ENCODE data around the gene FANCL.
"Not testable (repeated sequence)": the region's sequence is repeated elsewhere in the genome, so short reads cannot be mapped to it uniquely, and the experiment has no call there.

FANCL gene

DNA sequence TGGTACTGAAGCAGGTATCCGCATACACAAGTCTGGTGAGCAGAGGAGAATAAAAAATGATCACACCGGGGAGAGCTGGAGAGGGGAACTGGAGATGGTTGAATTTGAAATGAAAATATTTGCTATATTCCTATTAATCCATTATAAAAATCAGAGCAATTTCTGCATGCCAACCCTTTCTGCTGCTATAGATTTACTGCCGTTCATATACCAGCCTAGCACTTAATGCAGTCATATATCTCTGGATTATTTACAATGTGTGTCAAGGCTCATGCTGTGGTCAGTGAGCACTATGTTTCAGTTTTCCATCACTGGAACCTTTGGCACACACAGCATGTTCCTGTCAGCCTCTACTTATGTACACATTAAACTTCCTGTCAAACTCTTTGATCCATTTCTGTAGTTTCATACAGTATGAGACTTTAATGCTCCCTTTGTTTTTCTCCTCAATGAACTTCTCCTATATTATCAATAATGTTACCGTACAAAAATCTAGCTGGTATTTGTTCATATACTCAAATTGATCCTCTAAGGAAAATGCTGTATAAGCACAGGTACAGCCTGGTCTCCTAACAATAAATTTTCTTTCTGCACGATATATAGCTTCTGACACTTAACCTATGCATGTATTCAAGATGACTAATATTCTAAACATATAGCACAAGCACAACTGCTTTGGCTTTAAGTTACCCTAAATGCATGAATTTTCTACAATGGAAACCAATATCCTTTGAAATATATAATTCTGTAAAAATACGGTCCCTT is 36.7 kb downstream of the FANCL start:
- TF ChIP-seq, protein P1, sequence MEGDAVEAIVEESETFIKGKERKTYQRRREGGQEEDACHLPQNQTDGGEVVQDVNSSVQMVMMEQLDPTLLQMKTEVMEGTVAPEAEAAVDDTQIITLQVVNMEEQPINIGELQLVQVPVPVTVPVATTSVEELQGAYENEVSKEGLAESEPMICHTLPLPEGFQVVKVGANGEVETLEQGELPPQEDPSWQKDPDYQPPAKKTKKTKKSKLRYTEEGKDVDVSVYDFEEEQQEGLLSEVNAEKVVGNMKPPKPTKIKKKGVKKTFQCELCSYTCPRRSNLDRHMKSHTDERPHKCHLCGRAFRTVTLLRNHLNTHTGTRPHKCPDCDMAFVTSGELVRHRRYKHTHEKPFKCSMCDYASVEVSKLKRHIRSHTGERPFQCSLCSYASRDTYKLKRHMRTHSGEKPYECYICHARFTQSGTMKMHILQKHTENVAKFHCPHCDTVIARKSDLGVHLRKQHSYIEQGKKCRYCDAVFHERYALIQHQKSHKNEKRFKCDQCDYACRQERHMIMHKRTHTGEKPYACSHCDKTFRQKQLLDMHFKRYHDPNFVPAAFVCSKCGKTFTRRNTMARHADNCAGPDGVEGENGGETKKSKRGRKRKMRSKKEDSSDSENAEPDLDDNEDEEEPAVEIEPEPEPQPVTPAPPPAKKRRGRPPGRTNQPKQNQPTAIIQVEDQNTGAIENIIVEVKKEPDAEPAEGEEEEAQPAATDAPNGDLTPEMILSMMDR (IDR thresholded peaks at IDR 0.05; ENCODE audit: insufficient read depth, low read depth, low read length, missing control alignments) = no peak
- DNase-seq (ENCODE audit: low read depth) = peak; percentile 16

DNA sequence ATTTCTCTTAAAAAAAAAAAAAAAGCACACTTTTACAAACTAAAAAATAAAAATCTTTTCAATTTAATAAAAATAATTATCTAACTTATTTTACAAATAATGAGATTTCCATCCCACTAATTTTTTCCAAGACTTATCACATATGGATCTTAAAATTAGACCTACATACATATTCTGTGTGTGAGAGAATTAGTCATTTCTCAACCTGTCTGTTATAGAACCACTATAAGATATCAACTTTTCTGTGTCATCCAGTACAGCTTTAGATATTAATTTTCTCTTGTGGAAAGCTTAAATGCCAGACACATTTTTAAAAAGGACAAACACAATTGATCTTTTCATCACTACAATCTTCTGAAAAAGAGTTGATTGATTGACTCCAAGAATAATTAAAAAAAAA is 38.1 kb downstream of the FANCL start:
- TF ChIP-seq, protein P1 (IDR thresholded peaks at IDR 0.05; ENCODE audit: insufficient read depth, low read depth, low read length, missing control alignments) = no peak

More for the DNA sequence above, 36.7 kb downstream of the FANCL start:
- no peak overlapping the region for H3K4me3 ChIP-seq (ENCODE audit: low read length)

DNA sequence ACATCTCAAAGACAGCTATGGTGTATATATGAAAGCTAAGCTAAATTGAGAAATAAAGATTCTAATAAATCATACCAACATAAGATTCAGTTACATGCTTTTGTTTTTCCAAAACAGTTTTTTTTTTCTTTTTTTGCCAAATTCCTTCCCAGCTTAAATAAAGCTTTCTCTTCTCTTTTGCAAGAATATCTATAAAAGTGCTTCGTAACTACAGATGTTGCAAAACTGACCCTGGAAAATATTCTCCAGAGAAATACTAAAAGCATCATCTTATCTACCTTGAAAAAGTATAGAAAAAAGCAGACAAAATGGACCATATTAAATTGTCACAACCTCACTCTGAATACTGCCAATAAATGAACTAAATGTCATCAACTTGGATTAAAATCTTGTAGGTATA is 38.7 kb downstream of the FANCL start:
- TF ChIP-seq, protein P1 (IDR thresholded peaks at IDR 0.05; ENCODE audit: insufficient read depth, low read depth, low read length, missing control alignments) = no peak
- no peak overlapping the region for H3K4me3 ChIP-seq (ENCODE audit: low read length)
- DNase-seq (ENCODE audit: low read depth) = no peak

More for the DNA sequence above, 38.1 kb downstream of the FANCL start:
- no peak for DNase-seq (ENCODE audit: low read depth)
- no peak overlapping the region for H3K4me3 ChIP-seq (ENCODE audit: low read length)

DNA sequence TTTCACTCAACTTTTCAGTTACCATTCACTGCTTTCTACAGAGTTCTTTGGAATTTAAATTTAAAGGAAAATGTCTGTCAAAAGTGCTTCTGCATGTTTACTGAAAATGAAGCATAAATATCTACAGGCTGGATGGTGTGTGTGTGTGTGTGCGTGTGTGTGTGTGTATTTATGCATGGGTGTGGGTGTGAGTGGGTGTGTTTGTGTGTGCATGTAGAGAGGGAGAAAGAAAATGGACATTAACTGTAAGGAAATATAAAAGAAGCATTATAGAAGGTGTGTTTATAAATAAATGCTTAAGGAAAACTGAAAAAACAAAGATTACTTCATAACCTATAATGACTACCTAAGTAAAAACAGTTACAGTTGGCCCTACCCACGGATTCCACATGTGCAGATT is 43.2 kb downstream of the FANCL start:
- TF ChIP-seq, protein P1 (IDR thresholded peaks at IDR 0.05; ENCODE audit: insufficient read depth, low read depth, low read length, missing control alignments) = no peak
- DNase-seq (ENCODE audit: low read depth) = no peak

DNA sequence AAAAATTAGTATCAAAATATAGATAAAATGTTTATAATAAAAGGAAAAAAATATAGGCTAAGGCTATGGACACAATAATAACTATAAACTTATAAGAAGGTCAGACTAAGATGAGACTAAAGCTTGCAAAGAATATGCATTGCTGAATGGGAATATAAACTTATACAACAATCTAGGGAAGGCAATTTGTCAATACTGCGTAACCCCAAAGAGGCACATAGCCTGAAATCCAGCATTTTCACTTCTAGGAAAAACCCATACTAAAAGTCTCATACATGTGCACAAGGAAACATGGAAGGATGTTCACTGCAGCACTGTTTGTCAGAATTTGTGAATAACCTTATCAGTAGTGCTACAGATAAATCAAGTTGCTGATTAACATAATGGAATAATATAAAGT is 45.5 kb downstream of the FANCL start:
- TF ChIP-seq, protein P1 (IDR thresholded peaks at IDR 0.05; ENCODE audit: insufficient read depth, low read depth, low read length, missing control alignments) = no peak
- DNase-seq (ENCODE audit: low read depth) = no peak
- H3K4me3 ChIP-seq (ENCODE audit: low read length) = no peak overlapping the region

More for the DNA sequence above, 43.2 kb downstream of the FANCL start:
- H3K4me3 ChIP-seq (ENCODE audit: low read length) = no peak overlapping the region

DNA sequence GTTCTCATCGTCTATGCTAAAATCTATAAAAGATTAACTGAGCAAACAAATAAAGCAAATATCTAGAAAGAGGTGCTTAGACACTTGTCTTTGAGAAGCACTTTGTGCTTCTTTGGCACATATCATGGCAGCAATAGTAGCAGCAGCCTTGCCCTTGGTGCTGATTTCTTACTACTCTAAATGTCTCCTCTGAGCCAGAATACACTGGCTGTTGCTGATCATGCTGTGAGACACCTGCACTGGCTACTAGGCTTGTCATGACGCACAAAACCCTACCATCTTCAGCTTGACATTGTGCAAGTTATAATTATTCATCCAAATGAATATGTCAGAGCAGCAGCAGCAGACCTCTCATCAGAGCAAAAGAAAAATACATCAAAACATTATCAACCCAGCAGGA is 46.7 kb downstream of the FANCL start:
- DNase-seq (ENCODE audit: low read depth) = peak; percentile 30
- H3K4me3 ChIP-seq (ENCODE audit: low read length) = no peak overlapping the region
- TF ChIP-seq, protein P1 (IDR thresholded peaks at IDR 0.05; ENCODE audit: insufficient read depth, low read depth, low read length, missing control alignments) = no peak

DNA sequence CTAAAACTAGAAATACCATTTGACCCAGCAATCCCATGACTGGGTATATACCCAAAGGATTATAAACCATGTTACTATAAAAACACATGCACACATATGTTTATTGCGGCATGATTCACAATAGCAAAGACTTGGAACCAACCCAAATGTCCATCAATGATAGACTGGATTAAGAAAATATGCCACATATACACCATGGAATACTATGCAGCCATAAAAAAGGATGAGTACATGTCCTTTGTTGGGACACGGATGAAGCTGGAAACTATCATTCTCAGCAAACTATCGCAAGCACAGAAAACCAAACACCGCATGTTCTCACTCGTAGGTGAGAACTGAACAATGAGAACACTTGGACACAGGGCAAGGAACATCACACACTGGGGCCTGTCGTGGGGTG is 54.1 kb downstream of the FANCL start:
- DNase-seq (ENCODE audit: low read depth); H3K4me3 ChIP-seq (ENCODE audit: low read length): not testable (repeated sequence)
